Retina (tissue), 1 donor: ENCODE data around the gene AADACL3.
"Not testable (repeated sequence)": the region's sequence is repeated elsewhere in the genome, so short reads cannot be mapped to it uniquely, and the experiment has no call there.

Experiments
- DNase-seq: peaks from one replicate; pipeline ENCODE4 v3.0.0-alpha.2; 2016

AADACL3 gene

GRCh38 chr1:12714710-12715475, 1.0 kb upstream of the AADACL3 start:
- no peak for DNase-seq

DNA sequence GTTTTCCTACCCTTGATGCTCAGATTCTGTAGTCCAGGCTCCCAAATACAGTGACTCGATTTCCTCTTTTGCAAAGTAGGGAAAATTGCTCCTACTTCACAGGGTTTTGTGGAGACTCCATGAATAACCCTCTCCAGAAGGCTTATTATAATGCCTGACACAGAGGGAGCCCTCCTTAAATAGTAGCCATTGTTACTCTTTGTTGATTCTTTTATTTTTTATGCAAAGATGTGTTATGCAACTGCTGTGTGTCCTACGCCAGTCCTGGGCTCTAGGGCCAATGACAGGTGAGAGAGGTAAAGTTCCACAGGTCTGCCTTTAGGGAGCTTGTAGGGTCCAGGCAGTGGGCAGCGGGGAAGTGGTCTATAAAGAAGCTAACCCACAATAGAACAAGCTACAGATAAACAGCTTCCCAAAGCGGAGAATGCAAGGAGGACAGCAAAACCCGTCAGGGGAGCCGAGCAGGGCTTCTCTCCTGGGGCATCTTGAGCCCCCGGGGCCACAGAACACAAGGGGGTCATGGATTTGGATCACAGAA, 1.5 kb downstream of the AADACL3 start:
- DNase-seq, result no peak

DNA sequence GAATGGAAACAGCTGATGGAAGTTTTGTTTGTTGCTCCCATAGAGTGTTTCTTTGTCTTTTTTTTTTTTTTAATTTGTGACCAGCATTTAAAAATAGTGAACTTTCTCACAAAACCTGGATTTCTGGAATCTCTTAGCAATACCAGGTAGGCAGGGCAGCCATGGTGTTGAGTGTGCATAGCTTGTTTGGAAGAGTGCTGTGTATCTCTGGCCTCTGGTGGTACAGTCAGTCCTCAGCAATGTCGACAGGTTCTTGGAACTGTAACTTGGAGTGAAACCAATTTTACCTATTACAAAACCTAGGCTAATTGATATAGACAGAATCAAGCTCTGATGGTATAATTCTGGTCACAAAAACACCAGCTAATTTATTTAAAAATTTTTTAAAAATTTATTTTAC, 6.7 kb downstream of the AADACL3 start:
- no peak for DNase-seq

- no peak for DNase-seq
Measured at GRCh38 chr1:12728391-12728790, 12.5 kb downstream of the AADACL3 start.

- DNase-seq, result no peak
Measured at GRCh38 chr1:12730156-12730555, 14.2 kb downstream of the AADACL3 start.

DNA sequence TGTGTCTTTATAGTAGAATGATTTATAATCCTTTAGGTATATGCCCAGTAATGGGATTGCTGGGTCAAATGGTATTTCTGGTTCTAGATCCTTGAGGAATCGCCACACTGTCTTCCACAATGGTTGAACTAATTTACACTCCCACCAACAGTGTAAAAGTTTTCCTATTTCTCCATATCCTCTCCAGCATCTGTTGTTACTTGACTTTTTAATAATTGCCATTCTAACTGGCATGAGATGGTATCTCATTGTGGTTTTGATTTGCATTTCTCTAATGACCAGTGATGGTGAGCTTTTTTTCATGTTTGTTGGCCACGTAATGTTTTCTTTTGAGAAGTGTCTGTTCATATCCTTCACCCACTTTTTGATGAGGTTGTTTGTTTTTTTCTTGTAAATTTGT, 15.2 kb downstream of the AADACL3 start:
- DNase-seq, result not testable (repeated sequence)

GRCh38 chr1:12734651-12735050, 18.7 kb downstream of the AADACL3 start:
- no peak for DNase-seq

GRCh38 chr1:12738934-12739333, 23.0 kb downstream of the AADACL3 start:
- no peak for DNase-seq

GRCh38 chr1:12739613-12740012, 23.7 kb downstream of the AADACL3 start:
- no peak for DNase-seq

DNA sequence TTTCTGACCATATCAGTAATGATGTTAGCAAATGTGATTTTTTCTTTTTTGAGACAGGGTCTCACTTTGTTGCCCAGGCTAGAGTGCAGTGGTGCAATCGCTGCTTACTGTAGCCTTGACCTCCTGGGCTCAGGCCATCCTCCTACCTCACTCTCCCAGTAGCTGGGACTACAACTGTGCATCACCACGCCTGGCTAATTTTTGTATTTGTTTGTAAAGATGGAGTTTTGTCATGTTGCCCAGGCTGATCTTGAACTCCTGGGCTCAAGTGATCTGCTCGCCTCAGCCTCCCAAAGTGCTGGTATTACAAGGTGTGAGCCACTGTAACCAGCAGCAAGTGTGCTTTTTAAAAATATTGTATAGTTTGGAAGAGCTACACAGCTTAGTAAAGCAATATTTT, 26.0 kb downstream of the AADACL3 start:
- no peak for DNase-seq

- no peak for DNase-seq
Measured at GRCh38 chr1:12745126-12745991, 29.4 kb downstream of the AADACL3 start.

DNA sequence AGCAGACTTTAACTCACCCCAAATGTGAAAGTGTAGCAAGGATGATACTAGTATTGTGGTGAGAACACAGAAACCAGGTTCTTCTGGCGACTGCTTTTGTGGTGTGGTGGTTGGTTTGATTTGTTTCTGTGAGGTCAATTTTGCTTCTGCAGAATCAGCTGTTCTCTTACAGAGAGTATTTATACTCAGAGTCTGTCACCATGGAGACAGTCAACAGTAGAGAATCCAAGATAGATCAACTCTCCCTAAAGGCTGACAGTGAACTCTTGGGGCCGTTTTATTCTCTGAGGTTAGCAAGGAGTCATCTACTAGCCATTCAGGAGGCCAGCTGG, 30.0 kb downstream of the AADACL3 start, which contains the start of gene CFAP107:
TSS of gene CFAP107 (plus strand) at position 209 of the 332 bp plus-strand sequence. CDS start 231 bp downstream, outside the sequence.
- DNase-seq, result no peak

GRCh38 chr1:12748778-12749355, 33.0 kb downstream of the AADACL3 start:
- DNase-seq, result no peak

DNA sequence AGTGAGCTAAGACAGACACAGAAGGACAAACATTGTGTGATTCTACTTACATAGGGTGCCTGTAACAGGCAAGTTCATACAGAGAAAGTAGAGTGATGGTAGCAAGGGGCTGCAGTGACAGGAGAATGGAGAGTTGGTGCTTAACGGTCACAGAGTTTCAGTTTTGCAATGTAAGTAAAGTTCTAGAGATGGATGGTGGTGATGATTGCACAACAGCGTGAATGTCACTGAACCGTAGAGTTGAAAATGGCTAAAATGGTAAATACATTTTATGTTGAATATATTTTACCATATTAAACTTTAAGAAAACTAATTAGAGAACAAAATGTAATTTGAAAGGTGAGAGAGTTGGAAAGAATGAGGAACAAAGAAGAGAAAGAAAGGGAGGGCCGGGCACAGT, 38.8 kb downstream of the AADACL3 start:
- no peak for DNase-seq

GRCh38 chr1:12756273-12756672, 40.4 kb downstream of the AADACL3 start:
- DNase-seq, result no peak

- no peak for DNase-seq
Measured at GRCh38 chr1:12756768-12757413, 41.0 kb downstream of the AADACL3 start.

DNA sequence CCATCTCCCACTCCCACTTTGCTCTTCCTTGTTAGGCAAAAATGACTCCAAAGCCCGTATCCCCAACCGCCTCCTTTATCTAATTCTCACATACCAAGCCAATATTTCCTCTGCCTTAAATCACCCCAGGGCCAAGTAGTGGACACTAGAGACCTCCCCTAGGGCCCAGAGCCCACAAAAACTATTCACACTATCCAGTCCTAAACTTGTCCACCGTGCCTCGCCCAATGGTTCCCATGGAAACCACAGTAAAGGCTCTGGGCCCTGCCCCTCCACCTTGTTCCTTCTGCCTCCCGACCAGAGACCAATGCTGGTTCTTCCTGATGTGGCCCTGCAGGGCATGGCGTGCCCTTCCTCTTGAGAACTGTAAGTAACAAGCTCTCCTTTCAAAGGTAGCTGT, 41.9 kb downstream of the AADACL3 start:
- no peak for DNase-seq

GRCh38 chr1:12760256-12760795, 44.4 kb downstream of the AADACL3 start:
- no peak for DNase-seq

GRCh38 chr1:12761781-12762180, 45.9 kb downstream of the AADACL3 start:
- DNase-seq, result no peak

DNA sequence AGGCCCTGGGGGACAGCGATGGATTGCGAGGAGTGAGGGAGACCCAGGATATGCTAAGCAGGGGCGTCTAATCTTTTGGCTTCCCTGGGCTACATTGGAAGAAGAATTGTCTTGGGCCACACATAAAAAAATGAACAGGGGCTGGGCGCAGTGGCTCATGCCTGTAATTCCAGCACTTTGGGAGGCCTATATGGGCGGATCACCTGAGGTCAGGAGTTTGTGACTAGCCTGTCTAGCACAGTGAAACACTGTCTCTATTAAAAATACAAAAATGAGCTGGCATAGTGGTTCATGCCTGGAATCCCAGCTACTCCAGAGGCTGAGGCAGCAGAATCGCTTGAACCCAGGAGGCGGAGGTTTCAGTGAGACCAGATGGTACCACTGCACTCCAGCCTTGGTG, 46.9 kb downstream of the AADACL3 start:
- no peak for DNase-seq

DNA sequence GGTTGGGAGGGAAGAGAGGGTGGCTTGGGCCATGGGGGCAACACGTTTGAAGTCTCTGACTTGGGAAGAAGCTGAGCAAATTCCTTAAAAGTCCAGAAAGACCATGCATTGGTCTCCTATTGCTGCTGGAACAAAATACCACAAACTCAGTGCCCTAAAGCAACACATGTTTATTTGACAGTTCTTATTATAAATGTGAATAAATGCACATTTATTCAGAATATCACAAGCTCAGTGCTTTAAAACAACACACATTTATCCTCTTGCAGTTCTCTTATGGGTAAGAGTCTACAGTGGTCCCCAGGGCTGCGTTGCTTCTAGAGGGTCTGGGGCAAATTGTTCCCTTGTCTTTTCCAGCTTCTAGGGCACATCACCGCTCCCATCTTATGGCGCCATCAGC, 47.6 kb downstream of the AADACL3 start:
- DNase-seq, result no peak

DNA sequence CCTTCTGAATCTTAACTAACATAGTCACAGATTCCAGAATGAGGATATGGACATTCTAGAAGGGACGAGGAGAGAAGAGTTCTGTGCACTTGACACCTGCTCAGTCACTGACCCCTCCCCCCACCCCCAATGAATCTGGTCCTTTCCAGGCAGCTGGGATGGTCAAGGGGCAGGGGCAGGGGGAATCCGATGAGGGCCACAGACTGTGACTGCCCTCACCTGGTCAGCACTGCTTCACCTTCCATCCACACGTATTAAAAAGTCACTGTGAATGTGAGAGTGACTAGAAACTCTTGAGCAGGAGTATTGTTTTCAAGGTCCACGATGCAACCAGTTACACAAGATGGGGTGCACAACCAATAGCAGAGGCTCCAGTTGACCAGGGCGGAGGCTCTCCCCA, 48.1 kb downstream of the AADACL3 start:
- DNase-seq, result no peak

- DNase-seq, result no peak
Measured at GRCh38 chr1:12769031-12769430, 53.1 kb downstream of the AADACL3 start.
